Smooth muscle cell (in vitro differentiated cells): Measurements from ENCODE around the gene SUV39H1. TPM values are rescaled to one million over a fixed set of nuclear protein-coding genes. Genes with fewer than 3 reads are reported as not detected.

Source experiments
- DNase-seq: peaks from one replicate; lab custom pipeline; 2025; ENCODE audit not compliant: unreplicated experiment; lab: John Stamatoyannopoulos, UW
- H2AFZ ChIP-seq: fragments of 200-600 bp; sonication (generic); 2 replicates; pipeline ENCODE4 v1.6.0; 2016; ENCODE audit warnings: antibody characterized with exemption, low read depth, mild to moderate bottlenecking
- H3F3A ChIP-seq: fragments of 200-600 bp; sonication (generic); 2 replicates; pipeline ENCODE4 v1.6.0; 2017; ENCODE audit warnings: antibody characterized with exemption, low read depth
- H3K27ac ChIP-seq: fragments of 200-600 bp; sonication (generic); 2 replicates; pipeline ENCODE4 v1.5.1; 2016; ENCODE audit warnings: low read depth, mild to moderate bottlenecking
- H3K27me3 ChIP-seq: fragments of 200-600 bp; sonication (generic); 2 replicates; pipeline ENCODE4 v1.6.1; 2016; ENCODE audit warnings: low read depth, mild to moderate bottlenecking
- H3K36me3 ChIP-seq: fragments of 200-600 bp; sonication (generic); 2 replicates; pipeline ENCODE4 v1.5.1; 2016; ENCODE audit warnings: low read depth
- H3K4me1 ChIP-seq: fragments of 200-600 bp; sonication (generic); 2 replicates; pipeline ENCODE4 v1.5.1; 2016; ENCODE audit warnings: low read depth
- H3K4me2 ChIP-seq: fragments of 200-600 bp; sonication (generic); 2 replicates; pipeline ENCODE4 v1.6.0; 2016; ENCODE audit warnings: mild to moderate bottlenecking
- H3K4me3 ChIP-seq: fragments of 200-600 bp; sonication (generic); 2 replicates; pipeline ENCODE4 v1.5.1; 2016; ENCODE audit warnings: mild to moderate bottlenecking
- H3K79me2 ChIP-seq: fragments of 200-600 bp; sonication (generic); 2 replicates; pipeline ENCODE4 v1.6.0; 2016; ENCODE audit warnings: low read depth, mild to moderate bottlenecking
- H3K9ac ChIP-seq: fragments of 200-600 bp; sonication (generic); 2 replicates; pipeline ENCODE4 v1.6.0; 2016; ENCODE audit warnings: low read depth
- H3K9me3 ChIP-seq: fragments of 200-600 bp; sonication (generic); replicated peaks from 2 replicates; pipeline ENCODE4 v1.5.1; 2016; ENCODE audit warnings: low read depth
- H4K20me1 ChIP-seq: fragments of 200-600 bp; sonication (generic); 2 replicates; pipeline ENCODE4 v1.6.0; 2016; ENCODE audit warnings: low read depth
- CTCF ChIP-seq: fragments of 200-600 bp; sonication (generic); IDR thresholded peaks from 2 replicates; pipeline ENCODE4 v1.5.1; 2017; ENCODE audit warnings: borderline replicate concordance, mild to moderate bottlenecking, antibody characterized with exemption; ENCODE audit not compliant: insufficient read depth, poor library complexity, severe bottlenecking
- WGBS: methylation state at CpG from one replicate; pipeline ENCODE4 v1.1.7; 2016; ENCODE audit warnings: low lambda C conversion rate; 5-methylcytosine and 5-hydroxymethylcytosine counted together
- polyA plus RNA-seq: library from polyadenylated mRNA; unstranded; fragments of >200 nt; fragmentation: Nextera tagmentation; extraction: Ambion mirVana; gene quantifications from 2 replicates; pipeline ENCODE4 v1.2.1, GENCODE V29; 2016
- total RNA-seq: library from RNA; depleted of rRNA; stranded (reverse); fragments of >200 nt; gene quantifications from 2 replicates; pipeline ENCODE4 v1.2.3, GENCODE V29; 2014

Gene SUV39H1
- total and polyA plus RNA-seq, 2 experiments from 2014 or later: 2.7 to 7.7 TPM

GRCh38 chrX:48700246-48700645 is 3.7 kb downstream of the SUV39H1 start:
- H2AFZ ChIP-seq: no peak overlapping the region
- no peak overlapping the region for H3K27ac ChIP-seq
- no peaks in the 10 kb centered on the region for H3K27me3 ChIP-seq
- WGBS: 92% methylated on average over 23 of the region's 23 CpGs
- H3K79me2 ChIP-seq: no peaks in the 10 kb centered on the region
- no peak for TF ChIP-seq CTCF
- no peak overlapping the region for H3K9ac ChIP-seq
- no peak overlapping the region for H3K4me2 ChIP-seq
- H3K9me3 ChIP-seq: no peaks in the 10 kb centered on the region
- H3K36me3 ChIP-seq: no peaks in the 10 kb centered on the region
- H3K4me3 ChIP-seq: no peak overlapping the region
- H3F3A ChIP-seq: no peaks in the 10 kb centered on the region
- DNase-seq: no peak
- H3K4me1 ChIP-seq: no peaks in the 10 kb centered on the region
- H4K20me1 ChIP-seq: no peaks in the 10 kb centered on the region

- no peak for TF ChIP-seq CTCF
- no peak for DNase-seq
- Histone ChIP-seq H3K79me2 (no peaks in the 10 kb centered on the region), H3K4me2 (no peak overlapping the region), H3K27ac (no peak overlapping the region), H3K9ac (no peak overlapping the region), H2AFZ (no peak overlapping the region), H4K20me1 (no peaks in the 10 kb centered on the region), H3K36me3 (no peaks in the 10 kb centered on the region), H3F3A (no peaks in the 10 kb centered on the region), H3K4me1 (no peaks in the 10 kb centered on the region), H3K4me3 (no peak overlapping the region), H3K27me3 (no peaks in the 10 kb centered on the region), H3K9me3 (no peaks in the 10 kb centered on the region)
- WGBS: 62% methylated on average over 3 of the region's 3 CpGs
Measured at GRCh38 chrX:48700951-48701653, 4.6 kb downstream of the SUV39H1 start.

GRCh38 chrX:48702032-48702431 is 5.5 kb downstream of the SUV39H1 start:
- TF ChIP-seq CTCF: no peak
- WGBS: 86% methylated on average over 2 of the region's 2 CpGs
- Histone ChIP-seq H3K9ac (no peak overlapping the region), H3K4me2 (no peak overlapping the region), H3K27me3 (no peaks in the 10 kb centered on the region), H3K9me3 (no peaks in the 10 kb centered on the region), H3K79me2 (no peaks in the 10 kb centered on the region), H3K27ac (no peak overlapping the region), H2AFZ (no peak overlapping the region), H3K4me3 (no peak overlapping the region), H3K36me3 (no peaks in the 10 kb centered on the region), H3K4me1 (no peaks in the 10 kb centered on the region), H4K20me1 (no peaks in the 10 kb centered on the region), H3F3A (no peaks in the 10 kb centered on the region)
- no peak for DNase-seq

- H3K36me3 ChIP-seq: no peaks in the 10 kb centered on the region
- no peaks in the 10 kb centered on the region for H4K20me1 ChIP-seq
- no peak overlapping the region for H2AFZ ChIP-seq
- no peak overlapping the region for H3K4me3 ChIP-seq
- H3K27me3 ChIP-seq: no peaks in the 10 kb centered on the region
- no peak for DNase-seq
- H3K4me2 ChIP-seq: no peak overlapping the region
- H3K27ac ChIP-seq: no peak overlapping the region
- H3K9me3 ChIP-seq: no peaks in the 10 kb centered on the region
- no peaks in the 10 kb centered on the region for H3K79me2 ChIP-seq
- no peaks in the 10 kb centered on the region for H3K4me1 ChIP-seq
- no peak for TF ChIP-seq CTCF
- WGBS: 63% methylated on average over 4 of the region's 4 CpGs
- no peak overlapping the region for H3K9ac ChIP-seq
- H3F3A ChIP-seq: no peaks in the 10 kb centered on the region
Measured at GRCh38 chrX:48702716-48703115, 6.2 kb downstream of the SUV39H1 start.
